ENCODE data around the gene RABEP1.
"Not testable (repeated sequence)": the region's sequence is repeated elsewhere in the genome, so short reads cannot be mapped to it uniquely, and the experiment has no call there.

The RABEP1 gene

GRCh38 chr17:5430413-5430999 is 148.4 kb downstream of the RABEP1 start:
- DNase-seq (ENCODE audit: low read depth) = no peak
- no peak for TF ChIP-seq CTCF (IDR thresholded peaks at IDR 0.05; ENCODE audit: low read depth, low read length, missing control alignments)
- H3K4me3 ChIP-seq (ENCODE audit: low read depth, low read length) = no peak overlapping the region

GRCh38 chr17:5431234-5431633 is 149.2 kb downstream of the RABEP1 start:
- H3K4me3 ChIP-seq (ENCODE audit: low read depth, low read length); DNase-seq (ENCODE audit: low read depth): not testable (repeated sequence)

GRCh38 chr17:5431949-5432556 is 150.0 kb downstream of the RABEP1 start:
- TF ChIP-seq CTCF (IDR thresholded peaks at IDR 0.05; ENCODE audit: low read depth, low read length, missing control alignments) = no peak
- DNase-seq (ENCODE audit: low read depth) = no peak
- no peak overlapping the region for H3K4me3 ChIP-seq (ENCODE audit: low read depth, low read length)

- no peak for DNase-seq (ENCODE audit: low read depth)
- no peak overlapping the region for H3K4me3 ChIP-seq (ENCODE audit: low read depth, low read length)
- no peak for TF ChIP-seq CTCF (IDR thresholded peaks at IDR 0.05; ENCODE audit: low read depth, low read length, missing control alignments)
Observed at GRCh38 chr17:5434984-5435383, 152.9 kb downstream of the RABEP1 start.

Data from GM12864 (cell line).